ENCODE measurements around the gene TTLL10. TPM values are rescaled to one million over a fixed set of nuclear protein-coding genes. Genes with fewer than 3 reads are reported as not detected.
"Not testable (repeated sequence)": the region's sequence is repeated elsewhere in the genome, so short reads cannot be mapped to it uniquely, and the experiment has no call there.

The TTLL10 gene
- total and polyA plus RNA-seq, 4 donors: 0.15 TPM; not detected in 3

DNA sequence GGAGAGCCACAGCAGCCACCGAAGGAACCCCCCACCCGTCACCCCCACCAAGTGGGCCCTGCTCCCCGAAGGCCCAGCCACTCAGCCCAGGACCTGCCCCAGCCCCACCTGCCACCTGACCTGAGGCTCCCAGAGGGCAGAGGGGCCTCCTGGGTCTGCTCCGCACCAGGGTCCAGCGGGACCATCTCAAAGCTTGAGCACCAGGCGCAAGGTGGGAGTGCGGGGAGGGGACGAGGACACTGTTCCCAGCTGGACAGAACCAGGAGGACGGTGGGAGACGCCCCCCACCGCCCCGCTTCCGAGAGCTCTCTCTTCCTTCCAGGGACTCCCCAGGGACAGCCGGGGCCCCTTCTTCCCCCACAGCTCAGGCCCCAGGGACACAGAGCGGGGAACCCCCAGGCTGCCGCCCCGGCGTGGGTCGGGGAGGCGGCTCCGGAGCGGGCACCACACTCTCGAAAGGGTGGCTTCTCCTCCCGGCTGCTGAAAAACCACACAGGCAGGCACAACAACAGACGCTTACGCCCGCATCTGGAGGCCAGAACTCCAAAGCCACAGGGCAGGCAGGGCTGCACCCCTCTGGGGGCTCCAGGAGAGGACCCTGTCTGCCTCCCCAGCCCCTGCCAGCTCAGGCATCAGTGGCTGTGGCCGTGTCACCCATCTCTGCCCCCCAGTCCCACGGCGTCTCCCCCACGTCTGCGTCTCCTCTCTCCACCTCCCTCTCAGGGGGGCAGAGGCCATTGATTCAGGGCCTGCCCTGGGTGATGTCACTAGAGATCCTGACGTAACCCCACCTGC, 1.9 kb upstream of the TTLL10 start:
- intact Hi-C loops (cut with DNase I): no loop called here
- no peak for ATAC-seq (ENCODE audit: low FRiP score)

DNA sequence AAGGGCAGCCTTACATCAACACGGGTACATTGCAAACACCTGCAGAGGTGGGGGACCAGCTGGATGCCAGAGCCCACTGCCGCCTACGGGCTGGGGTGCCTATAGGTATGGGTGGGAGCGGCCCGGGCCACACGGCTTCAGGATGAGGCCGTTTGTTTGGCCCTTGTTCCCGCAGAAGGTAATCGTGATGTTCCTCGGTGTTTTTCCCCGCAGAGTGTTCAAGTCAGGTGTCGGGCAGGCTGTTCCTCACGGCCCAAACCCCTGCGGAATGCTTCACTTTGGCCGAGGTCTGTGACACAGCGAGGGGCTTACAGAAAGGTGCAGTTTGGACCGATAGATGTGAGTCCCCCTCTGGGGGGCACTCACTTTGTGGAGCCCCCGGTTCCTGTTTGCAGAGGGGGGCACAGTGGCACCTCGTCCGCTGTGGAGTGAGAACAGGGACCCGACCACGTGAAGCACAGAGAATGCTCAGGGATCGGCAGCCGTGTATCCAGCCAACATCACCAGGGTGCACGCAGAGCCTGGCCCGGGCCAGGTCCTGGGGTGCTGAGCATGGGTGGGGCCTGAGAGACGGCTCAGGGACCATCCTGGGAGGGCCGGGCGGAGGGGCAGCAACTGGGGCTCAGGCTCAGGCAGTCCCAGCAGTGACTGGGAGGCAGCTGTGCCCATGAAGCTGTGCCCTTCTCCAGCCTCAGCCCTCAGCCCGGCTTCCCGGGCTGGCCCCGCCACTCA, 453 bp upstream of the TTLL10 start:
- H3K4me3 ChIP-seq (ENCODE audit: low read length in 2 of 2): no peak overlapping the region
- H3K36me3 ChIP-seq (ENCODE audit: control insufficient read depth in 1 of 2, insufficient read depth in 2 of 2, low read length in 1 of 2): no peaks in the 10 kb centered on the region
- peaks cover 0 to 1% of the 10 kb centered on the region in 2 donors for H3K27me3 ChIP-seq (ENCODE audit: control insufficient read depth in 1 of 2, insufficient read depth in 2 of 2, low read length in 1 of 2)
- WGBS, 2 donors: 33 to 47% methylated on average over 32 of the region's 32 CpGs
- no peaks in the 10 kb centered on the region for H3K9me3 ChIP-seq (ENCODE audit: control insufficient read depth, low read length)
- intact Hi-C loops (cut with DNase I): no loop called here
- no peak overlapping the region for H3K27ac ChIP-seq (ENCODE audit: low read depth in 1 of 2, low read length in 2 of 2)
- ATAC-seq (ENCODE audit: low FRiP score) (no peak), DNase-seq (peak; percentile 42 to 70)
- H3K4me1 ChIP-seq (ENCODE audit: control insufficient read depth in 1 of 2, insufficient read depth in 2 of 2, low read length in 2 of 2): no peaks in the 10 kb centered on the region

More for the DNA sequence above, 1.9 kb upstream of the TTLL10 start:
- H3K4me3 ChIP-seq (ENCODE audit: low read length in 2 of 2): no peak overlapping the region
- DNase-seq: peak in 1 of 2 donors; percentile 64
- WGBS, 2 donors: 76% methylated on average over 33 of the region's 33 CpGs
- no peaks in the 10 kb centered on the region for H3K9me3 ChIP-seq (ENCODE audit: control insufficient read depth, low read length)
- H3K4me1 ChIP-seq (ENCODE audit: control insufficient read depth in 1 of 2, insufficient read depth in 2 of 2, low read length in 2 of 2): no peaks in the 10 kb centered on the region
- H3K36me3 ChIP-seq (ENCODE audit: control insufficient read depth in 1 of 2, insufficient read depth in 2 of 2, low read length in 1 of 2): no peaks in the 10 kb centered on the region
- H3K27me3 ChIP-seq (ENCODE audit: control insufficient read depth in 1 of 2, insufficient read depth in 2 of 2, low read length in 1 of 2): no peaks in the 10 kb centered on the region
- H3K27ac ChIP-seq (ENCODE audit: low read depth in 1 of 2, low read length in 2 of 2): no peak overlapping the region

DNA sequence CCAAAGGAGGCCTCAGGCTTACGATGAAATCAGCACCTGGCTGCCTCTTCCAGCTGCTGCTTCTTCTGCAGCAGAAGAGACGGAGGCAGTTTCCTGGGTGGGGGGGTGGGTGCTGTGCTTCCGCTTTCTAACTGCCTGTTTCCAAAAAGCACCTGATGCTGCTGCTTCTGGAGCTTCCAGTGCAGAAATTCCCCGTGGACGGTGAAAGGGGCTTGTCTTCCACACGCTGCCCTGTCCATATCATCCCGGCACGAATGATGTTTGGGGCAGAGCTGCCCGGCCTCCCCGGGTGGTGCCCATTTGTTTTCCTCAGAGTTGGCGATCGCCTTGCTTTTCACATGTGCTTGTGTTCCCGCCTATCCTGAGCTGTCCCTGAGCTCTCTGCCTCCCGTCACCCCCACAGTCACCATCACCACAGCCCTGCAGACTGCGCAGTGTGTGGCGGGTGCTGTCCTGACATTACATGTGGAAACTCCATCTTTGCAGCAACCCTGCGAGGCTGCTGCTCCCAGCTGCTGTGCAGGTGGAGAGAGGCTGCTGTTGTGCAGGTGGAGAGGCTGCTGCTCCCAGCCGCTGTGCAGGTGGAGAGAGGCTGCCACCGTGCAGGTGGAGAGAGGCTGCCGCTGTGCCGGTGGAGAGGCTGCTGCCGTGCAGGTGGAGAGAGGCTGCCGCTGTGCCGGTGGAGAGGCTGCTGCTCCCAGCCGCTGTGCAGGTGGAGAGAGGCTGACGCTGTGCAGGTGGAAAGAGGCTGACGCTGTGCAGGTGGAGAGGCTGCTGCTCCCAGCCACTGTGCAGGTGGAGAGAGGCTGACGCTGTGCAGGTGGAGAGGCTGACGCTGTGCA, 1.8 kb downstream of the TTLL10 start:
- H3K27me3 ChIP-seq (ENCODE audit: control insufficient read depth in 1 of 2, insufficient read depth in 2 of 2, low read length in 1 of 2): peaks cover 0 to 1% of the 10 kb centered on the region in 2 donors
- H3K27ac ChIP-seq (ENCODE audit: low read depth in 1 of 2, low read length in 2 of 2): no peak overlapping the region
- WGBS, 2 donors: 86 to 87% methylated on average over 29 of the region's 29 CpGs

GRCh38 chr1:1176063-1176761, 2.5 kb downstream of the TTLL10 start:
- DNase-seq: peak in 1 of 2 donors; percentile 38
- ATAC-seq (ENCODE audit: low FRiP score); H3K36me3 ChIP-seq (ENCODE audit: control insufficient read depth in 1 of 2, insufficient read depth in 2 of 2, low read length in 1 of 2); H3K27ac ChIP-seq (ENCODE audit: low read depth in 1 of 2, low read length in 2 of 2); H3K4me1 ChIP-seq (ENCODE audit: control insufficient read depth in 1 of 2, insufficient read depth in 2 of 2, low read length in 2 of 2); H3K9me3 ChIP-seq (ENCODE audit: control insufficient read depth, low read length); H3K4me3 ChIP-seq (ENCODE audit: low read length in 2 of 2); intact Hi-C loops (cut with DNase I); H3K27me3 ChIP-seq (ENCODE audit: control insufficient read depth in 1 of 2, insufficient read depth in 2 of 2, low read length in 1 of 2): not testable (repeated sequence)
- 49% methylated on average over 20 to 22 of the region's 22 CpGs for WGBS, 2 donors

More for the DNA sequence above, 1.8 kb downstream of the TTLL10 start:
- ATAC-seq (ENCODE audit: low FRiP score): no peak
- DNase-seq: peak in 1 of 2 donors; percentile 55
- H3K36me3 ChIP-seq (ENCODE audit: control insufficient read depth in 1 of 2, insufficient read depth in 2 of 2, low read length in 1 of 2): no peaks in the 10 kb centered on the region
- H3K4me1 ChIP-seq (ENCODE audit: control insufficient read depth in 1 of 2, insufficient read depth in 2 of 2, low read length in 2 of 2): no peaks in the 10 kb centered on the region
- intact Hi-C loops (cut with DNase I): no loop called here
- H3K9me3 ChIP-seq (ENCODE audit: control insufficient read depth, low read length): no peaks in the 10 kb centered on the region
- no peak overlapping the region for H3K4me3 ChIP-seq (ENCODE audit: low read length in 2 of 2)

DNA sequence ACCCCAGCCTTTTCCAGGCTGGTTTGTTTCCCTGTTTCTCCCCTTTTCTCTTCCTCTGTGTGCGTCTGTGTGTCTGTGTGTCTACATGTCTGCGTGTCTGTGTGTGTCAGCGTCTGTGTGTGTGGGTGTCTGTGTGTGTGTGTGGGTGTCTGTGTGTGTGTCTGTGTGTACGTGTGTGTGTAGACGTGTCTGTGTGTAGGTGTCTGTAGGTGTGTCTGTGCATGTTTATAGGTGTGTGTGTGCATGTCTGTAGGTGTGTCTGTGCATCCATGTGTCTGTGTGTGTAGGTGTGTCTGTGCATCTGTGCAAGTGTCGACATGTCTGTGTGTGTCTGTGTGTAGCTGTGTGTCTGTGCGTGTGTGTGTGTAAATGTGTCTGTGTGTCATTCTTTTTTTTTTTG, 3.3 kb downstream of the TTLL10 start:
- Histone ChIP-seq H3K27ac (ENCODE audit: low read depth in 1 of 2, low read length in 2 of 2) (no peak overlapping the region), H3K4me1 (ENCODE audit: control insufficient read depth in 1 of 2, insufficient read depth in 2 of 2, low read length in 2 of 2) (no peaks in the 10 kb centered on the region), H3K9me3 (ENCODE audit: control insufficient read depth, low read length) (no peaks in the 10 kb centered on the region), H3K4me3 (ENCODE audit: low read length in 2 of 2) (no peak overlapping the region), H3K27me3 (ENCODE audit: control insufficient read depth in 1 of 2, insufficient read depth in 2 of 2, low read length in 1 of 2) (peaks cover 0 to 1% of the 10 kb centered on the region in 2 donors), H3K36me3 (ENCODE audit: control insufficient read depth in 1 of 2, insufficient read depth in 2 of 2, low read length in 1 of 2) (no peaks in the 10 kb centered on the region)
- peak in 1 of 2 donors; percentile 16 for DNase-seq
- no peak for ATAC-seq (ENCODE audit: low FRiP score)
- intact Hi-C loops (cut with DNase I): no loop called here
- 75 to 79% methylated on average over 7 of the region's 7 CpGs for WGBS, 2 donors

DNA sequence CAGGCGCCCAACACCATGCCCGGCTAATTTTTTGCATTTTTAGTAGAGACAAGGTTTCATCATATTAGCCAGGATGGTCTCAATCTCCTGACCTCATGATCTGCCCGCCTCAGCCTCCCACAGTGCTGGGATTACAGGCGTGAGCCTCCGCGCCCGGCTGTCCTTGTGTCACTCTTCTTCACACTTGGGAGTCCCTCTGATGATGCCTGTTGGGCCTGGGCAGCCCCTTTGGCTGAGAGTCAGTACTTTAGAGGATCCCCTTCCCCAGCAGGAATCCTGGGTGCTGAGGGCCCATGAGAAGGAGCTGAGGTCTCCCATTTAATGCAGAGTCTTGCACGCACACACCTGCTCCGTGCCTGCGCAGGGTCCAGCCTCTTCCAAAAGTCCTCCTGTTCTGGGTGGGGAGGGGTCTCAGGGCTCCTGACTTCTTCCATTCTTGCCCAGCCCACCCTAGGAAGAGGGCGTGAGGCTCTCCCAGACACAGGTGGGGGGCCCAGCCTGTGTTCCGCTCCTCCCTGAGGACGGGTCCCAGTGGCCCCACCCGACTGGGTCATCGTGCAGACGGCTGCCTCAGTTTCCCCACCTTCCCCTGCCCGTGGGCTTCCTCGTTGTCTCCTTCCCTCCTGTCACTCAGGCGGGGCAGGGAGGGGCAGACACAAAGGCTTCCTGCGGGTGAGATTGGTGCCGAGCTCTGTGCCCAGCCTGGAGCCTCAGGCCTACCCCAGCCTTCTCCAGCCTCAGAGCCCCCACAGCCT, 3.9 kb downstream of the TTLL10 start:
- H3K36me3 ChIP-seq (ENCODE audit: control insufficient read depth in 1 of 2, insufficient read depth in 2 of 2, low read length in 1 of 2): no peaks in the 10 kb centered on the region
- intact Hi-C loops (cut with DNase I): no loop called here
- WGBS, 2 donors: 82% methylated on average over 21 of the region's 21 CpGs
- no peak overlapping the region for H3K4me3 ChIP-seq (ENCODE audit: low read length in 2 of 2)
- no peak for ATAC-seq (ENCODE audit: low FRiP score)
- DNase-seq: peak in 1 of 2 donors; percentile 59
- no peaks in the 10 kb centered on the region for H3K9me3 ChIP-seq (ENCODE audit: control insufficient read depth, low read length)
- peaks cover 0 to 1% of the 10 kb centered on the region in 2 donors for H3K27me3 ChIP-seq (ENCODE audit: control insufficient read depth in 1 of 2, insufficient read depth in 2 of 2, low read length in 1 of 2)
- H3K4me1 ChIP-seq (ENCODE audit: control insufficient read depth in 1 of 2, insufficient read depth in 2 of 2, low read length in 2 of 2): no peaks in the 10 kb centered on the region
- no peak overlapping the region for H3K27ac ChIP-seq (ENCODE audit: low read depth in 1 of 2, low read length in 2 of 2)

- Histone ChIP-seq H3K36me3 (ENCODE audit: control insufficient read depth in 1 of 2, insufficient read depth in 2 of 2, low read length in 1 of 2) (no peaks in the 10 kb centered on the region), H3K4me3 (ENCODE audit: low read length in 2 of 2) (no peak overlapping the region), H3K9me3 (ENCODE audit: control insufficient read depth, low read length) (no peaks in the 10 kb centered on the region), H3K27me3 (ENCODE audit: control insufficient read depth in 1 of 2, insufficient read depth in 2 of 2, low read length in 1 of 2) (peaks cover 0 to 1% of the 10 kb centered on the region in 2 donors), H3K4me1 (ENCODE audit: control insufficient read depth in 1 of 2, insufficient read depth in 2 of 2, low read length in 2 of 2) (no peaks in the 10 kb centered on the region), H3K27ac (ENCODE audit: low read depth in 1 of 2, low read length in 2 of 2) (no peak overlapping the region)
- DNase-seq: peak; percentile 41 to 69
- intact Hi-C loops (cut with DNase I): no loop called here
- no peak for ATAC-seq (ENCODE audit: low FRiP score)
- 90% methylated on average over 28 to 32 of the region's 32 CpGs for WGBS, 2 donors
Observed at GRCh38 chr1:1178794-1179331, 5.2 kb downstream of the TTLL10 start.
